ENCODE measurements around the gene RIPOR3. TPM values are rescaled to one million over a fixed set of nuclear protein-coding genes. Genes with fewer than 3 reads are reported as not detected.

The RIPOR3 gene, protein sequence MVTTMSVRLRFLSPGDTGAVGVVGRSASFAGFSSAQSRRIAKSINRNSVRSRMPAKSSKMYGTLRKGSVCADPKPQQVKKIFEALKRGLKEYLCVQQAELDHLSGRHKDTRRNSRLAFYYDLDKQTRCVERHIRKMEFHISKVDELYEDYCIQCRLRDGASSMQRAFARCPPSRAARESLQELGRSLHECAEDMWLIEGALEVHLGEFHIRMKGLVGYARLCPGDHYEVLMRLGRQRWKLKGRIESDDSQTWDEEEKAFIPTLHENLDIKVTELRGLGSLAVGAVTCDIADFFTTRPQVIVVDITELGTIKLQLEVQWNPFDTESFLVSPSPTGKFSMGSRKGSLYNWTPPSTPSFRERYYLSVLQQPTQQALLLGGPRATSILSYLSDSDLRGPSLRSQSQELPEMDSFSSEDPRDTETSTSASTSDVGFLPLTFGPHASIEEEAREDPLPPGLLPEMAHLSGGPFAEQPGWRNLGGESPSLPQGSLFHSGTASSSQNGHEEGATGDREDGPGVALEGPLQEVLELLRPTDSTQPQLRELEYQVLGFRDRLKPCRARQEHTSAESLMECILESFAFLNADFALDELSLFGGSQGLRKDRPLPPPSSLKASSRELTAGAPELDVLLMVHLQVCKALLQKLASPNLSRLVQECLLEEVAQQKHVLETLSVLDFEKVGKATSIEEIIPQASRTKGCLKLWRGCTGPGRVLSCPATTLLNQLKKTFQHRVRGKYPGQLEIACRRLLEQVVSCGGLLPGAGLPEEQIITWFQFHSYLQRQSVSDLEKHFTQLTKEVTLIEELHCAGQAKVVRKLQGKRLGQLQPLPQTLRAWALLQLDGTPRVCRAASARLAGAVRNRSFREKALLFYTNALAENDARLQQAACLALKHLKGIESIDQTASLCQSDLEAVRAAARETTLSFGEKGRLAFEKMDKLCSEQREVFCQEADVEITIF
- not detected for total RNA-seq

DNA sequence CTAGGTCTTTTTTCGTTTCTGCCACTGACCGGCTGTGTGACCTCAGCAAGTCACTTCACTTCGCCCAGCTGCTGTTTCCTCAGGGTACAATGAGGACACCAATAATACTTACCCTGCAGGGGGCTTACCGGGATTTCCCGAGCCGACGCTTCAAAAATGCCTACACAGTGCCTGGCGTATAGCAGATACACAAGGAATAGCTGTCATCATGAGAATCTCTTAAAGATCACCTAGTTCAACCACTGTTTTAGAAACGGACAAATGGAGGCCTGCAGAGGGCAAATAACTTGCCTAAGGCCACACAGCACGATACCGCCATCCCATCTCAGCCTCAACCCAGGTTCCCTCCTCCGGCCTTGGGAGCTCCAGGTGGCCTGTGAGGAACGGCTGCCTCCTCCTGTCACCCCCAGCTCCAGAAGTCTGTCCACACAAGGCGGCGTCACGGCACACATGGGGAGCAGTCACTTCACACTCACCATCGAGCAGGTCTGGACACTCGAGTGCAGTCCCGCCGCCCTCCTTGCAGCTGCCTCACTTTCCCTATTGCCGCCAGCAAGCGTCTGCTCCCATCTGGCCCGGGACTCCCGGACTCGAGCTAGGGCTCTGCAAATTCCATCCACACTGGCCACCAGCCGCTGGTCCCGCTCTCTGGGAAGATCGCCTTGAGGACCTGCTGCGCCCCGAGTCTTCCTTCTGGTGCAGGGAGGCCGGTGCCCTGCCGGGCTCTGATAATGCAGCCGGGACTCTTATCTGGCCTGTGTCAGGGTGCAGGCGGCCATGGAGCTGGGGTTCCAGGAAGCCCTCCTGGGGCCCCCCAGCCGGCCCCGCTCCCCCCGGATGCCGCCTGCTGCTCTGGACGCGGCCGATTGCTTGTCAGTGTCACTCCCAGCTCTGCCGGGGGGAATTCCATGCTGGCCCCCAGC, at the start of gene RIPOR3:
TSS of gene RIPOR3 (minus strand) at position 893 of the 923 bp plus-strand sequence. CDS start at position 479, 414 bp downstream.

DNA sequence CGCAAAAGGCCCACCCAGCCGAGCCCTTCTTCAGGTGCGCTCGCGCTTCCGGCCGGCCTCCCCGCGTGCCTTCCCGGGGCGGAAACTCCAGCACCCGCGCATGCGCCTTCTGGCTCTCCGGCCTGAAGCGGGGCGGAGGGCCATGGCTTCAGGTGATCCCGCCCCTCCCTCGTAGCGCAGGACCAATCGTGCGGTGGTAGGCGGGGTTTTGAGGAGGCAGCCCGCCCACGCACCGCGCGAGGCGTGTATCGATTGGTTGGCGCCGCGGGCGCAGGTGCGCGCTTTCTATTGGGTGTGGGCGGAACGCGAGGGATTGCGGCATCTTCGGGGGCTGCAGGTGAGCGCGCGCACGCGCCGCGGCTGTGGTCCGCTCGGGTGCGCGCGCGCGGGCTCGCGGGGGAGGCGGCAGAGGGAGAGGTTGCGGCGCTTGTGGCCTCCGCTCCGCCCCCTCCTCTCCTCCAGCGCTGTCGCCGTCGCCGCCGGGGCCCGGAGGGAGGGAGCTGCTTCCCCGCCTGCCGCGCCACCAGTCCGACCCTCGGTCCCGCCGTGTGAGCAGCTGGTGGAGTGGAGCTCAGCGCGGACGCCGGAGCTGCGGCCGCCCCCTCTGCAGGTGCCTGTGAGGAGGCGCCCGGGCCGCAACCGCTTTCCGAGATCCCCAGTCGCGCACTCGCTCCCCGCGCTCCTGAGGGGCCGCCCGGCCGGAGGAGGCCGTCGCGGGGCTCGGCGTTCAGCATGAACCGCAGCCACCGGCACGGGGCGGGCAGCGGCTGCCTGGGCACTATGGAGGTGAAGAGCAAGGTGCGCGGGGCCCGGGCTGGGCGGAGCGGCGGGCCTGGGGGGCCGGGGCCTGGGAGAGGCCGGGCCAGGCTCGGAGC, 40.0 kb upstream of the RIPOR3 start, which contains the start of gene PARD6B:
TSS of gene PARD6B (plus strand) at position 526 of the 875 bp plus-strand sequence. CDS start at position 733, 207 bp downstream.

Small RNA genes within 50 kb of the gene (small RNA-seq; reads per million reads assigned to genes)
- gene MIR1302-5 (0 reads per million in 2 donors), gene MIR645 (0 reads per million in 2 donors), gene RF00019 (0 reads per million in 2 donors)

Other genes with a start within 250 kb of the RIPOR3 start
- gene PTPN1, start 181.2 kb downstream of the RIPOR3 start, total RNA-seq: 100 to 1,000 TPM; 111 to 113 TPM
- 1 to 10 TPM in 1 of 2 donors, under 1 TPM in 1; 0.34 to 1.7 TPM for gene PARD6B, start 40.0 kb upstream of the RIPOR3 start, total RNA-seq
- 1 to 10 TPM; 6.0 to 6.2 TPM for gene BCAS4, start 103.5 kb upstream of the RIPOR3 start, total RNA-seq
- gene ADNP, start 239.9 kb upstream of the RIPOR3 start, total RNA-seq: 10 to 100 TPM; 24.1 to 35.0 TPM